Ovary (tissue), 3 donors: ENCODE results near the gene CCDC154.

ENCODE experiments used
- POLR2A ChIP-seq: fragments of 450-650 bp; IDR thresholded peaks from one replicate; pipeline ENCODE4 v1.6.1; 2017; ENCODE audit warnings: antibody characterized with exemption, mild to moderate bottlenecking, moderate library complexity
- TF ChIP-seq, protein P1 (sequence below), 3 donors: fragments of 450-650 bp in 2 of 3; fragments of 200-600 bp in 1 of 3; IDR thresholded peaks; one replicate each; pipeline versions ENCODE4 v1.5.1 to v1.8.0; 2016 to 2022; ENCODE audit warnings: antibody characterized with exemption in 3 of 3, mild to moderate bottlenecking in 1 of 3
- donor health status: DM: no; HTN: no; CAD: no.

DNA sequence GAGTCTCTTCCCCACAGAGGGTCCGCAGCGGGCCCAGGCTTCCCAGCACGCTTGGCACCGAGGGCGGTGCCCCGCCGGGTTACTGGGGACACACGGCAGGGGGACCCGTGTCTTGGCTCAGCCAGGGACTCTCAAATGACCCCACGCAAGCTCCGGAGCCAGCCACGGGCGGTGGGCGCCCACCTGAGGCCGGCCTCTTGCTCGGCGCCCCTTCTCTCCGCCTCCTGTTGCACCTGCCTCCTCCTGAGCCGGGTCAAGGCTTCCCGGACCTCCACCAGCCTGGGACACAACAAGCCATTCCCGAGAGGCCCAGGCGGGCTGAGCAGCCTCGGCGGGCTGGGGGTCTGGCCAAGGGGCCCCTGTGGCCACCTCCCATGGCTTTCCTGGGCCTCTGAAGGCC is 1.7 kb downstream of the CCDC154 start:
- TF ChIP-seq, protein P1, sequence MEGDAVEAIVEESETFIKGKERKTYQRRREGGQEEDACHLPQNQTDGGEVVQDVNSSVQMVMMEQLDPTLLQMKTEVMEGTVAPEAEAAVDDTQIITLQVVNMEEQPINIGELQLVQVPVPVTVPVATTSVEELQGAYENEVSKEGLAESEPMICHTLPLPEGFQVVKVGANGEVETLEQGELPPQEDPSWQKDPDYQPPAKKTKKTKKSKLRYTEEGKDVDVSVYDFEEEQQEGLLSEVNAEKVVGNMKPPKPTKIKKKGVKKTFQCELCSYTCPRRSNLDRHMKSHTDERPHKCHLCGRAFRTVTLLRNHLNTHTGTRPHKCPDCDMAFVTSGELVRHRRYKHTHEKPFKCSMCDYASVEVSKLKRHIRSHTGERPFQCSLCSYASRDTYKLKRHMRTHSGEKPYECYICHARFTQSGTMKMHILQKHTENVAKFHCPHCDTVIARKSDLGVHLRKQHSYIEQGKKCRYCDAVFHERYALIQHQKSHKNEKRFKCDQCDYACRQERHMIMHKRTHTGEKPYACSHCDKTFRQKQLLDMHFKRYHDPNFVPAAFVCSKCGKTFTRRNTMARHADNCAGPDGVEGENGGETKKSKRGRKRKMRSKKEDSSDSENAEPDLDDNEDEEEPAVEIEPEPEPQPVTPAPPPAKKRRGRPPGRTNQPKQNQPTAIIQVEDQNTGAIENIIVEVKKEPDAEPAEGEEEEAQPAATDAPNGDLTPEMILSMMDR (IDR thresholded peaks at IDR 0.05) = no peak
- TF ChIP-seq POLR2A = no peak
